Measurements from ENCODE around the gene TMEM175. TPM values are rescaled to one million over a fixed set of nuclear protein-coding genes. Genes with fewer than 3 reads are reported as not detected.

The TMEM175 gene
- total and polyA plus RNA-seq, 3 experiments from 2014 or later, result 16.9 to 21.5 (median 17.6) TPM

GRCh38 chr4:957581-958313 is 25.5 kb downstream of the TMEM175 start:
- H3K27ac Mint-ChIP-seq, result peak overlapping the region in 1 of 8 donors; percentile 80

DNA sequence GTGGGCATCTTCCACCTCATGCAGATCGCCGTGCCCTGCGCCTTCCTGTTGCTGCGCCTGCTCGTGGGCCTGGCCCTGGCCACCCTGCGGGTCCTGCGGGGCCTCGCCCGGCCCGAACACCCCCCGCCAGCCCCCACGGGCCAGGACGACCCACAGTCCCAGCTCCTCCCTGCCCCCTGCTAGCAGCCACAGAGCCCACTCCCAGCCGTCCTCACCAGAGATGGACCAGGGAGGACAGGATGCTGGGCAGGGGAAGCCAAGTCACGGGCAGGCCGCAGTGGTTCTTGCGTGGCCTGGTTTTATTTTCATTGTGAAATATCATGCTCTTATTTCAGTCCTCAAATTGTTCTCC is 26.0 kb downstream of the TMEM175 start:
- Histone ChIP-seq H3K36me3 (ENCODE audit: insufficient read depth, low read length) (no peaks in the 10 kb centered on the region), H3K27me3 (ENCODE audit: insufficient read depth, low read length, poor library complexity, severe bottlenecking) (no peaks in the 10 kb centered on the region), H3K9me3 (ENCODE audit: low read length) (no peaks in the 10 kb centered on the region), H3K4me1 (ENCODE audit: insufficient read depth, low read length) (no peaks in the 10 kb centered on the region), H3K27ac (ENCODE audit: low read depth, low read length) (no peak overlapping the region), H3K4me3 (ENCODE audit: low read length) (no peak overlapping the region)
- Mint-ChIP-seq H3K9me3 (no peaks in the 10 kb centered on the region), H3K27me3 (no peaks in the 10 kb centered on the region), H3K27ac (no peak overlapping the region), H3K36me3 (peaks cover 0 to 63% (median 0%) of the 10 kb centered on the region in 3 donors), H3K4me1 (peaks cover 0 to 1% (median 0%) of the 10 kb centered on the region in 3 donors), H3K4me3 (no peak overlapping the region)
- ChIA-PET CTCF (no interaction called here), POLR2A (interaction anchor here (0.6 kb wide), 1 partner anchor 12 kb away, joined by 8 read pairs; no protein-coding TSS in a partner anchor)
- DNase-seq, result no peak

More at GRCh38 chr4:957581-958313, 25.5 kb downstream of the TMEM175 start:
- H3K27me3 Mint-ChIP-seq, result no peaks in the 10 kb centered on the region
- peaks cover 0 to 1% (median 0%) of the 10 kb centered on the region in 3 donors for H3K4me1 Mint-ChIP-seq
- H3K36me3 ChIP-seq (ENCODE audit: insufficient read depth, low read length), result no peaks in the 10 kb centered on the region
- H3K9me3 ChIP-seq (ENCODE audit: low read length), result no peaks in the 10 kb centered on the region
- no peak overlapping the region for H3K27ac ChIP-seq (ENCODE audit: low read depth, low read length)
- POLR2A ChIA-PET, result interaction anchor here (0.6 kb wide), 1 partner anchor 12 kb away, joined by 8 read pairs; no protein-coding TSS in a partner anchor
- H3K4me3 ChIP-seq (ENCODE audit: low read length), result no peak overlapping the region
- no peak overlapping the region for H3K4me3 Mint-ChIP-seq
- DNase-seq, result peak in 1 of 5 donors; percentile 44
- CTCF ChIA-PET, result no interaction called here
- peaks cover 0 to 66% (median 0%) of the 10 kb centered on the region in 3 donors for H3K36me3 Mint-ChIP-seq
- H3K4me1 ChIP-seq (ENCODE audit: insufficient read depth, low read length), result no peaks in the 10 kb centered on the region
- H3K9me3 Mint-ChIP-seq, result no peaks in the 10 kb centered on the region
- no peaks in the 10 kb centered on the region for H3K27me3 ChIP-seq (ENCODE audit: insufficient read depth, low read length, poor library complexity, severe bottlenecking)

- DNase-seq, result no peak
- CTCF ChIA-PET, result no interaction called here
- no peaks in the 10 kb centered on the region for H3K4me1 ChIP-seq (ENCODE audit: insufficient read depth, low read length)
- H3K36me3 ChIP-seq (ENCODE audit: insufficient read depth, low read length), result no peaks in the 10 kb centered on the region
- no peak overlapping the region for H3K27ac ChIP-seq (ENCODE audit: low read depth, low read length)
- peaks cover 0 to 1% (median 0%) of the 10 kb centered on the region in 3 donors for H3K4me1 Mint-ChIP-seq
- H3K27me3 Mint-ChIP-seq, result no peaks in the 10 kb centered on the region
- no peak overlapping the region for H3K27ac Mint-ChIP-seq
- H3K9me3 Mint-ChIP-seq, result no peaks in the 10 kb centered on the region
- peaks cover 0 to 65% (median 0%) of the 10 kb centered on the region in 3 donors for H3K36me3 Mint-ChIP-seq
- no peak overlapping the region for H3K4me3 Mint-ChIP-seq
- POLR2A ChIA-PET, result no interaction called here
- no peaks in the 10 kb centered on the region for H3K9me3 ChIP-seq (ENCODE audit: low read length)
- H3K27me3 ChIP-seq (ENCODE audit: insufficient read depth, low read length, poor library complexity, severe bottlenecking), result no peaks in the 10 kb centered on the region
- H3K4me3 ChIP-seq (ENCODE audit: low read length), result no peak overlapping the region
Measured at GRCh38 chr4:958696-959337, 26.6 kb downstream of the TMEM175 start.

DNA sequence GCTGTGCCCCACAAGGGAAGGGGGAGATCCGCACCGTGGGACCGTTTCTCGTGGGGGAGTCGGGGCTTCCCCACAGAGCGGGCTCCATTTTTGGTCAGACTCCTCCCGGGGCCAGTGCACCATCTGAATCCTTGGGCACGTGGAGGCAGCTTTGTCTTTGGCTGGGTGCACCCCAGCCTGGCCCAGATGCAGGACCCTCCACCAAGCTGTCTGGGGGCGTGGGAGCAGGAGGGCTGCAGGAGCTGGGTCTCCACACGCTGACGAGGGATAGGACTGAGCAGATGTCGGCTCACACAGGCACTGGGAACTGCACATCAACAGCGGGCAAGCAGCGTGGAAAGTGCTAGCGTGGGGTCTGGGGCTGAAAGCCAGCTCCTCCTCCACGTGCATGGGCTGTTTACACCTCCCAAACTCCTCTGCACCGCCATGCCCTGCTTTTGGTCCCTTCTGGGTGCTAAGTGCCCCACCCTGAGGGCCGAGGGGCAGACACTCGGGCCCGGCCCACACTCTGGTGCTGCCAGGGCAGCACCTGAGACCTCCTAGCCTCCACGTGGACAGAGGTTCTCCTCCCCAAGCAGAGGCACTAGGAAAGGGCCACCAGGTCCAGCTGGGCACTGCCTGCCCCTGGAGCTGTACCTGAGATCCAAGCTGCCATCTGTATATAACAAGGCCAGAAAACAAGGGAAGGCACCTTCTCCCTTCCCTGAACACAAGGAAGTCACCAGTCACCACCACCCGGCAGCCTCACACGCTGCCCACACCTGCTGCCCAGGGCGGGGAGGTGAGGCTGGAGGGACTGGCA is 27.3 kb downstream of the TMEM175 start:
- H3K9me3 ChIP-seq (ENCODE audit: low read length), result no peaks in the 10 kb centered on the region
- H3K27ac Mint-ChIP-seq, result no peak overlapping the region
- no peaks in the 10 kb centered on the region for H3K4me1 ChIP-seq (ENCODE audit: insufficient read depth, low read length)
- no peak overlapping the region for H3K4me3 ChIP-seq (ENCODE audit: low read length)
- no peak overlapping the region for H3K4me3 Mint-ChIP-seq
- H3K27ac ChIP-seq (ENCODE audit: low read depth, low read length), result no peak overlapping the region
- no peaks in the 10 kb centered on the region for H3K36me3 ChIP-seq (ENCODE audit: insufficient read depth, low read length)
- H3K27me3 ChIP-seq (ENCODE audit: insufficient read depth, low read length, poor library complexity, severe bottlenecking), result no peaks in the 10 kb centered on the region
- H3K9me3 Mint-ChIP-seq, result no peaks in the 10 kb centered on the region
- peaks cover 0 to 67% (median 0%) of the 10 kb centered on the region in 3 donors for H3K36me3 Mint-ChIP-seq
- DNase-seq, result peak in 1 of 5 donors; percentile 44
- H3K4me1 Mint-ChIP-seq, result peaks cover 0 to 1% (median 0%) of the 10 kb centered on the region in 3 donors
- POLR2A ChIA-PET, result no interaction called here
- CTCF ChIA-PET, result no interaction called here
- no peaks in the 10 kb centered on the region for H3K27me3 Mint-ChIP-seq

- Mint-ChIP-seq H3K9me3 (no peaks in the 10 kb centered on the region), H3K27ac (no peak overlapping the region), H3K36me3 (peaks cover 0 to 69% (median 0%) of the 10 kb centered on the region in 3 donors), H3K4me3 (no peak overlapping the region), H3K4me1 (peaks cover 0 to 1% (median 0%) of the 10 kb centered on the region in 3 donors), H3K27me3 (no peaks in the 10 kb centered on the region)
- CTCF ChIA-PET, result no interaction called here
- H3K9me3 ChIP-seq (ENCODE audit: low read length), result no peaks in the 10 kb centered on the region
- H3K36me3 ChIP-seq (ENCODE audit: insufficient read depth, low read length), result no peaks in the 10 kb centered on the region
- POLR2A ChIA-PET, result no interaction called here
- no peaks in the 10 kb centered on the region for H3K4me1 ChIP-seq (ENCODE audit: insufficient read depth, low read length)
- peak in 1 of 5 donors; percentile 26 for DNase-seq
- no peaks in the 10 kb centered on the region for H3K27me3 ChIP-seq (ENCODE audit: insufficient read depth, low read length, poor library complexity, severe bottlenecking)
- no peak overlapping the region for H3K4me3 ChIP-seq (ENCODE audit: low read length)
- no peak overlapping the region for H3K27ac ChIP-seq (ENCODE audit: low read depth, low read length)
Measured at GRCh38 chr4:960140-960635, 27.9 kb downstream of the TMEM175 start.

DNA sequence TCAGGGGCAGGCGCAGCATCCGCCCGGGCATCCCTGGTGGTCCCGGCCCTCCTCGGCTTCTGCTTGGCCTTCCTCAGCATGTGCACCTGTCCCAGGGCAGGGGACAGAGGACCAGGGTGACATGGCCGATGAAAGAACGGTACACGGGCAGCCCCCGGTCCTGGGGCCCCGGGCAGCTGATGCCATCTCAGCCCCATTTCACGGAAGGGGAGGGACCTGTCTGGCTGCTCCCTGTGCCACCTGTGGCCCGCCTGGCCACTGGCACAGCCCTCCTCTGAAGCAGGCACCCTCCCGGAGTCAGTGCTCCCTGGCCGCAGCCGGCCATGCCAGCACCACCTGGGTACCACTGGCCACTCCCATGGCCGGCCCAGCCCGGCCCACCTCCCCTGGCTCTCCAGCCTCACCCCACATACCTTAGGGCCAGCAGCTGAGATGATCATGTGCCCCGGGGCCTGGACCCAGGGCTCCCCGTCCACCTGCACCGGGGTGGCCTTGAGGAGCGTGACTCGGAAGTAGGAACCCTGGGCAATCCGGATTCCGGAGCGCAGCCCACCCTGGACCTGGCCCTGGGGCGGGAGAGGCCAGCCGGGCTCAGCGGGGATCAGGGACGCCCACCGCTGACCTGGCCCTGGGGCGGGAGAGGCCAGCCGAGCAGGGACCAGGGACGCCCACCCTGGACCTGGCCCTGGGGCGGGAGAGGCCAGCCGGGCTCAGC is 28.5 kb downstream of the TMEM175 start:
- Mint-ChIP-seq H3K27me3 (no peaks in the 10 kb centered on the region), H3K36me3 (peaks cover 0 to 73% (median 0%) of the 10 kb centered on the region in 3 donors), H3K4me1 (peaks cover 0 to 1% (median 0%) of the 10 kb centered on the region in 3 donors), H3K4me3 (no peak overlapping the region), H3K9me3 (no peaks in the 10 kb centered on the region), H3K27ac (no peak overlapping the region)
- Histone ChIP-seq H3K27ac (ENCODE audit: low read depth, low read length) (no peak overlapping the region), H3K9me3 (ENCODE audit: low read length) (no peaks in the 10 kb centered on the region), H3K27me3 (ENCODE audit: insufficient read depth, low read length, poor library complexity, severe bottlenecking) (no peaks in the 10 kb centered on the region), H3K36me3 (ENCODE audit: insufficient read depth, low read length) (no peaks in the 10 kb centered on the region), H3K4me1 (ENCODE audit: insufficient read depth, low read length) (no peaks in the 10 kb centered on the region), H3K4me3 (ENCODE audit: low read length) (no peak overlapping the region)
- CTCF ChIA-PET, result no interaction called here
- peak in 1 of 5 donors; percentile 46 for DNase-seq
- POLR2A ChIA-PET, result no interaction called here

- ChIA-PET POLR2A (no interaction called here), CTCF (no interaction called here)
- Histone ChIP-seq H3K27me3 (ENCODE audit: insufficient read depth, low read length, poor library complexity, severe bottlenecking) (no peaks in the 10 kb centered on the region), H3K36me3 (ENCODE audit: insufficient read depth, low read length) (no peaks in the 10 kb centered on the region), H3K27ac (ENCODE audit: low read depth, low read length) (no peak overlapping the region), H3K4me3 (ENCODE audit: low read length) (no peak overlapping the region), H3K4me1 (ENCODE audit: insufficient read depth, low read length) (no peaks in the 10 kb centered on the region), H3K9me3 (ENCODE audit: low read length) (no peaks in the 10 kb centered on the region)
- H3K4me3 Mint-ChIP-seq, result no peak overlapping the region
- no peak overlapping the region for H3K27ac Mint-ChIP-seq
- no peaks in the 10 kb centered on the region for H3K9me3 Mint-ChIP-seq
- DNase-seq, result peak in 1 of 5 donors; percentile 44
- no peaks in the 10 kb centered on the region for H3K27me3 Mint-ChIP-seq
- H3K4me1 Mint-ChIP-seq, result peaks cover 0 to 1% (median 0%) of the 10 kb centered on the region in 3 donors
- H3K36me3 Mint-ChIP-seq, result peaks cover 0 to 75% (median 0%) of the 10 kb centered on the region in 3 donors
Measured at GRCh38 chr4:961351-962230, 29.3 kb downstream of the TMEM175 start.
